ENCODE data around the gene SCTR. TPM values are rescaled to one million over a fixed set of nuclear protein-coding genes. Genes with fewer than 3 reads are reported as not detected.

The SCTR gene
- polyA plus RNA-seq, 3 donors, result not detected

DNA sequence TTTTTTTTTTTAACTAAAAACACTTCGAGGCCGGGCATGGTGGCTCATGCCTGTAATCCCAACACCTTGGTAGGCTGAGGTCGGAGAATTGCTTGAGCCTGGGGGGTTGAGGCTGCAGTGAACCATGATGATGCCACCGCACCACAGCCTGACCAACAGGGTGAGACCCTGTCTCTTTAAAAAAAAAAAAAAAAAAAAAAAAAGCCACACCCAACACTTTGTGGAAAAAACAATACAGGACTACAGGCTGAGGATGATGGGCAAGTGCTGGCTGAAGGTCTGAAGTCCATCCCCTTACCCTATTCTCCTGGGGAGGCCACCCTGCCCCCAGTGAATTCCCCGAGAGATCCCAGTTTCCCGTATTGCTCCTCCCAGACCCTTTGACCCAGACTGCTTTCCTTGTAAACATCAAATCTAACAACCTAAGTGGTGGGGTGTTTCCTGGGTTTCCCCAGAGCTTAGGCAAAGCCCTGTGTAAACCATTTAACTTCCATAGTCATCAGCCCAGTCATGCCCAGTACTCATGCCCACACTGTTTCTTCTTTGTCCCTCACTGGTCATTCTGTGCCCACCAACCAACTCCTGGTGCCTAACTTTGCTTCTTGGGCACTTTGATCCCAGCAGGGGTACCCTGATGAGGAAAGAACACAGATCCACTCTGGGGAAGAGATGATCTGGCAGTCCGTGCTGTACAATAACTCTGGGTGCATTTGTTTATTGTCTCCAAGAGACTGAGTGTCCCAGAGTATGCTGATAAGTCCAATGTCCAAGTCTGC is 98.5 kb downstream of the SCTR start:
- TF ChIP-seq, protein P1, sequence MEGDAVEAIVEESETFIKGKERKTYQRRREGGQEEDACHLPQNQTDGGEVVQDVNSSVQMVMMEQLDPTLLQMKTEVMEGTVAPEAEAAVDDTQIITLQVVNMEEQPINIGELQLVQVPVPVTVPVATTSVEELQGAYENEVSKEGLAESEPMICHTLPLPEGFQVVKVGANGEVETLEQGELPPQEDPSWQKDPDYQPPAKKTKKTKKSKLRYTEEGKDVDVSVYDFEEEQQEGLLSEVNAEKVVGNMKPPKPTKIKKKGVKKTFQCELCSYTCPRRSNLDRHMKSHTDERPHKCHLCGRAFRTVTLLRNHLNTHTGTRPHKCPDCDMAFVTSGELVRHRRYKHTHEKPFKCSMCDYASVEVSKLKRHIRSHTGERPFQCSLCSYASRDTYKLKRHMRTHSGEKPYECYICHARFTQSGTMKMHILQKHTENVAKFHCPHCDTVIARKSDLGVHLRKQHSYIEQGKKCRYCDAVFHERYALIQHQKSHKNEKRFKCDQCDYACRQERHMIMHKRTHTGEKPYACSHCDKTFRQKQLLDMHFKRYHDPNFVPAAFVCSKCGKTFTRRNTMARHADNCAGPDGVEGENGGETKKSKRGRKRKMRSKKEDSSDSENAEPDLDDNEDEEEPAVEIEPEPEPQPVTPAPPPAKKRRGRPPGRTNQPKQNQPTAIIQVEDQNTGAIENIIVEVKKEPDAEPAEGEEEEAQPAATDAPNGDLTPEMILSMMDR (IDR thresholded peaks at IDR 0.05), result no peak
- peaks cover 0 to 7% (median 6%) of the 10 kb centered on the region in 7 donors for H3K9me3 Mint-ChIP-seq
- peaks cover 0 to 1% of the 10 kb centered on the region in 2 donors for H3K9me3 ChIP-seq (replicated peaks in 1 of 2; ENCODE audit: control insufficient read depth in 1 of 2, insufficient read depth in 1 of 2, low read length in 2 of 2)
- no peaks in the 10 kb centered on the region for H3K36me3 Mint-ChIP-seq
- H3K36me3 ChIP-seq (replicated peaks in 1 of 2; ENCODE audit: control insufficient read depth in 1 of 2, insufficient read depth in 2 of 2, low read length in 2 of 2), result no peaks in the 10 kb centered on the region
- H3K9ac ChIP-seq (ENCODE audit: insufficient read depth, low read length, poor library complexity, severe bottlenecking), result no peak overlapping the region
- H3K4me2 ChIP-seq (replicated peaks; ENCODE audit: extremely low read depth, low read length, poor library complexity, severe bottlenecking), result no peak overlapping the region
- intact Hi-C loops (cut with micrococcal nuclease), result no loop called here
- peaks cover 6% of the 10 kb centered on the region for H3K4me1 Mint-ChIP-seq
- no peak overlapping the region for H3K27ac ChIP-seq (ENCODE audit: low read depth in 1 of 2, low read length in 2 of 2)
- H3K27me3 Mint-ChIP-seq (ENCODE audit: low read depth in 3 of 3), result peaks cover 26 to 55% (median 43%) of the 10 kb centered on the region in 3 donors
- no peak overlapping the region for H2AFZ ChIP-seq (ENCODE audit: insufficient read depth, low read depth, low read length, poor library complexity, severe bottlenecking)
- no peak overlapping the region for H3K4me3 Mint-ChIP-seq
- H3K27ac Mint-ChIP-seq, result peak overlapping the region in 1 of 7 donors; percentile 26
- H3K27me3 ChIP-seq (ENCODE audit: control insufficient read depth in 2 of 2, insufficient read depth in 2 of 2, low read length in 2 of 2), result peaks cover 4 to 22% of the 10 kb centered on the region in 2 donors
- no peaks in the 10 kb centered on the region for H4K20me1 ChIP-seq (ENCODE audit: insufficient read depth, low read length)
- WGBS (ENCODE audit: insufficient coverage), result 90% methylated on average over 1 of the region's 7 CpGs
- peaks cover 0 to 6% of the 10 kb centered on the region in 2 donors for H3K4me1 ChIP-seq (ENCODE audit: control insufficient read depth in 1 of 2, insufficient read depth in 2 of 2, low read length in 2 of 2)
- DNase-seq, result no peak
- H3K4me3 ChIP-seq (replicated peaks in 1 of 3; ENCODE audit: low read depth in 2 of 3, low read length in 3 of 3), result no peak overlapping the region
- H3K79me2 ChIP-seq (ENCODE audit: insufficient read depth, low read length), result no peaks in the 10 kb centered on the region

DNA sequence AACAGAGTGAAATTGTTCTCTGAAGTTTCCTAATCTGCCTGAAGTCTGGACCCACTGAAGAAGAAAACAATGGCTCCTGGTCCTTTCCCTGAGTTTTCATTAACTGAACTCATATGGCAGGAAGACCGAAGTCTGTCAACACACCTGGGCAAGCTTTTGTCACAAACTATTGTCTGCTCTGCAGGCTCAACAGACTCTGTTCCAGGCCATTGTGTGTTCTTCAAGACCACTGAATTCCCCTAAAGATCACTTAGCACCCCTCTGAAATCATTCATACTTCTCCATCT is 99.2 kb downstream of the SCTR start:
- Histone ChIP-seq H3K9ac (ENCODE audit: insufficient read depth, low read length, poor library complexity, severe bottlenecking) (no peak overlapping the region), H3K4me1 (ENCODE audit: control insufficient read depth in 1 of 2, insufficient read depth in 2 of 2, low read length in 2 of 2) (peaks cover 0 to 6% of the 10 kb centered on the region in 2 donors), H3K27ac (ENCODE audit: low read depth in 1 of 2, low read length in 2 of 2) (no peak overlapping the region), H3K4me2 (replicated peaks; ENCODE audit: extremely low read depth, low read length, poor library complexity, severe bottlenecking) (no peak overlapping the region), H4K20me1 (ENCODE audit: insufficient read depth, low read length) (no peaks in the 10 kb centered on the region), H3K9me3 (replicated peaks in 1 of 2; ENCODE audit: control insufficient read depth in 1 of 2, insufficient read depth in 1 of 2, low read length in 2 of 2) (peaks cover 0 to 2% of the 10 kb centered on the region in 2 donors), H3K4me3 (replicated peaks in 1 of 3; ENCODE audit: low read depth in 2 of 3, low read length in 3 of 3) (no peak overlapping the region), H3K27me3 (ENCODE audit: control insufficient read depth in 2 of 2, insufficient read depth in 2 of 2, low read length in 2 of 2) (peaks cover 2 to 14% of the 10 kb centered on the region in 2 donors), H3K79me2 (ENCODE audit: insufficient read depth, low read length) (no peaks in the 10 kb centered on the region), H2AFZ (ENCODE audit: insufficient read depth, low read depth, low read length, poor library complexity, severe bottlenecking) (no peak overlapping the region), H3K36me3 (replicated peaks in 1 of 2; ENCODE audit: control insufficient read depth in 1 of 2, insufficient read depth in 2 of 2, low read length in 2 of 2) (no peaks in the 10 kb centered on the region)
- Mint-ChIP-seq H3K9me3 (peaks cover 0 to 6% (median 4%) of the 10 kb centered on the region in 7 donors), H3K4me3 (no peak overlapping the region), H3K27ac (no peak overlapping the region), H3K36me3 (no peaks in the 10 kb centered on the region), H3K4me1 (peaks cover 6% of the 10 kb centered on the region), H3K27me3 (ENCODE audit: low read depth in 3 of 3) (peaks cover 20 to 49% (median 36%) of the 10 kb centered on the region in 3 donors)
- DNase-seq, result no peak
- intact Hi-C loops (cut with micrococcal nuclease), result no loop called here
- TF ChIP-seq, protein P1 (IDR thresholded peaks at IDR 0.05), result no peak
- 94% methylated on average over 1 of the region's 1 CpG for WGBS (ENCODE audit: insufficient coverage)

Measured in CD14-positive monocyte (primary cell).